ENCODE measurements around the gene FYCO1.

- TF ChIP-seq CTCF (conservative IDR thresholded peaks at IDR 0.05 in 1 of 2, IDR thresholded peaks at IDR 0.05 in 1 of 2; ENCODE audit: low read depth in 1 of 2, low read length in 2 of 2) = no peak
- TF ChIP-seq EZH2 (IDR thresholded peaks at IDR 0.05; ENCODE audit: low read length, missing control alignments) = no peak
Observed at GRCh38 chr3:45869638-45870037, 126.0 kb downstream of the FYCO1 start.

Data from fibroblast of lung (primary cell).